ENCODE data around the gene FLT3LG. TPM values are rescaled to one million over a fixed set of nuclear protein-coding genes. Genes with fewer than 3 reads are reported as not detected.
"Not testable (repeated sequence)": the region's sequence is repeated elsewhere in the genome, so short reads cannot be mapped to it uniquely, and the experiment has no call there.

The FLT3LG gene
- total RNA-seq, 1 donor from 2014 or later = 1.2 TPM

- no peak for DNase-seq
These were observed 32.6 kb upstream of the FLT3LG start, which contains the start of gene SLC17A7 for GRCh38 chr19:49441210-49441959. TSS of gene SLC17A7 (minus strand) at chr19:49441527. CDS start at chr19:49441379, 148 bp downstream.

- no peak for DNase-seq
These were observed 32.1 kb upstream of the FLT3LG start for GRCh38 chr19:49441960-49442350.

- DNase-seq = no peak
These were observed 31.7 kb upstream of the FLT3LG start for GRCh38 chr19:49442354-49442753.

GRCh38 chr19:49442771-49443365, 31.1 kb upstream of the FLT3LG start:
- peak; percentile 85 for DNase-seq

- peak; percentile 96 for DNase-seq
These were observed 30.5 kb upstream of the FLT3LG start for GRCh38 chr19:49443366-49444099.

- not testable (repeated sequence) for DNase-seq
These were observed 29.8 kb upstream of the FLT3LG start for GRCh38 chr19:49444100-49444700.

- no peak for DNase-seq
These were observed 28.0 kb upstream of the FLT3LG start for GRCh38 chr19:49445997-49446396.

- peak; percentile 25 for DNase-seq
These were observed 26.3 kb upstream of the FLT3LG start for GRCh38 chr19:49447485-49448431.

- DNase-seq = no peak
These were observed 25.6 kb upstream of the FLT3LG start for GRCh38 chr19:49448432-49448786.

- DNase-seq = no peak
These were observed 23.6 kb upstream of the FLT3LG start for GRCh38 chr19:49450405-49450804.

- peak; percentile 100 for DNase-seq
These were observed 22.4 kb upstream of the FLT3LG start, which contains the start of gene PIH1D1 for GRCh38 chr19:49451430-49452181. TSS of gene PIH1D1 (minus strand) at chr19:49451814. CDS start at chr19:49451574, 240 bp downstream.

GRCh38 chr19:49453013-49453756, 20.8 kb upstream of the FLT3LG start, which contains the start of gene ALDH16A1:
TSS of gene ALDH16A1 (plus strand) at chr19:49453225. CDS start at chr19:49453332, 107 bp downstream.
- DNase-seq = peak; percentile 98

- no peak for DNase-seq
These were observed 20.2 kb upstream of the FLT3LG start for GRCh38 chr19:49453757-49454240.

- no peak for DNase-seq
These were observed 18.2 kb upstream of the FLT3LG start for GRCh38 chr19:49455773-49456172.

- no peak for DNase-seq
These were observed 17.7 kb upstream of the FLT3LG start for GRCh38 chr19:49456326-49456725.

GRCh38 chr19:49458567-49458903, 15.5 kb upstream of the FLT3LG start:
- no peak for DNase-seq

- DNase-seq = no peak
These were observed 14.6 kb upstream of the FLT3LG start for GRCh38 chr19:49459388-49459787.

- not testable (repeated sequence) for DNase-seq
These were observed 12.9 kb upstream of the FLT3LG start for GRCh38 chr19:49461130-49461529.

GRCh38 chr19:49461656-49462055, 12.4 kb upstream of the FLT3LG start:
- DNase-seq = no peak

- DNase-seq = no peak
These were observed 11.5 kb upstream of the FLT3LG start for GRCh38 chr19:49462492-49462891.

Measured in dermis blood vessel endothelial cell (primary cell).